HFF-Myc (cell line): ENCODE results near the gene CADM1.

ENCODE experiments used
- DNase-seq: peaks from one replicate; pipeline ENCODE4 v3.0.0-alpha.2; 2011; ENCODE audit warnings: low read depth; ENCODE audit errors: extremely low read depth
- H3K4me3 ChIP-seq: replicated peaks from 2 replicates; pipeline ENCODE4 v1.5.1; 2011; ENCODE audit warnings: low read depth, mild to moderate bottlenecking, control low read depth, low read length
- TF ChIP-seq, protein P1 (sequence below): IDR thresholded peaks from 2 replicates; pipeline ENCODE4 v1.5.1; 2012; ENCODE audit warnings: mild to moderate bottlenecking, low read depth, low read length, control low read depth; ENCODE audit errors: missing control alignments

The CADM1 gene

DNA sequence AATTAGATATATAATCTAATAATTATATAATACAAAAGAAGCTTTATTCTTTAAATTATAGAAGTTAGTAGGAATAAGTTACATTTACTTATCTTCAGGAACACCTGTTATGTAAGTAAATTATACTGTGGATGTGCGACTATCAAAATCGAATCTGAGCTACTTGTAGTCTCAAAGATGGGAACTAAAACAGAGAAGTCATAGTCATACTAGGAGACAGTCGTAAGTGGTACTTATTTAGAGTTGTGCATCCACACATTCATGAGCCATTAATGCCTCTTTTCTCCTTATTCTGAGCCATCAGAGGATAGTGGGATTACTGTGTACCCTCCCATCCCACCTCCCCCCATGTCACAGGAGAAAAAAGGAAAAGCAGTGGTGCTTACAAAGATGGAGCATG, 114.4 kb downstream of the CADM1 start:
- DNase-seq, result no peak
- TF ChIP-seq, protein P1, sequence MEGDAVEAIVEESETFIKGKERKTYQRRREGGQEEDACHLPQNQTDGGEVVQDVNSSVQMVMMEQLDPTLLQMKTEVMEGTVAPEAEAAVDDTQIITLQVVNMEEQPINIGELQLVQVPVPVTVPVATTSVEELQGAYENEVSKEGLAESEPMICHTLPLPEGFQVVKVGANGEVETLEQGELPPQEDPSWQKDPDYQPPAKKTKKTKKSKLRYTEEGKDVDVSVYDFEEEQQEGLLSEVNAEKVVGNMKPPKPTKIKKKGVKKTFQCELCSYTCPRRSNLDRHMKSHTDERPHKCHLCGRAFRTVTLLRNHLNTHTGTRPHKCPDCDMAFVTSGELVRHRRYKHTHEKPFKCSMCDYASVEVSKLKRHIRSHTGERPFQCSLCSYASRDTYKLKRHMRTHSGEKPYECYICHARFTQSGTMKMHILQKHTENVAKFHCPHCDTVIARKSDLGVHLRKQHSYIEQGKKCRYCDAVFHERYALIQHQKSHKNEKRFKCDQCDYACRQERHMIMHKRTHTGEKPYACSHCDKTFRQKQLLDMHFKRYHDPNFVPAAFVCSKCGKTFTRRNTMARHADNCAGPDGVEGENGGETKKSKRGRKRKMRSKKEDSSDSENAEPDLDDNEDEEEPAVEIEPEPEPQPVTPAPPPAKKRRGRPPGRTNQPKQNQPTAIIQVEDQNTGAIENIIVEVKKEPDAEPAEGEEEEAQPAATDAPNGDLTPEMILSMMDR, result no peak

DNA sequence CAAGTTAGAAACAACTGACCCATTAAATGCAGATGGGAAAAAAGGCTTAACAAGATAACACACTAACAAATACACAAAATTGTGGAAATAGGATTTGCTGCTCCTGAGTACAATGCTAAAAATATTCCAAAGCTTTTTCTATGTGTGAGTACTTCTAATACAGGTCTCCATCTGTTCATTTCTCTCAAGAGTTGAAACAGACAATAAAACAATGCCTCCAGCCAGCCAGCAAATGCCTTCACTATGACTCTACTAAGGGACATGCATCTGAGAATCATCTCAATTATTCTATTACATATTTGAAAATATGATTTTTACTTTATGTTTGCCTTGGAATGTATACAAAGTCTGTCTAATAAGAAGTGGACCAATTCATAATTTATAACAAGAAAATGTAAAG, 119.0 kb downstream of the CADM1 start:
- TF ChIP-seq, protein P1, result no peak
- H3K4me3 ChIP-seq, result no peak overlapping the region
- no peak for DNase-seq

More for the DNA sequence above, 114.4 kb downstream of the CADM1 start:
- H3K4me3 ChIP-seq, result no peak overlapping the region

DNA sequence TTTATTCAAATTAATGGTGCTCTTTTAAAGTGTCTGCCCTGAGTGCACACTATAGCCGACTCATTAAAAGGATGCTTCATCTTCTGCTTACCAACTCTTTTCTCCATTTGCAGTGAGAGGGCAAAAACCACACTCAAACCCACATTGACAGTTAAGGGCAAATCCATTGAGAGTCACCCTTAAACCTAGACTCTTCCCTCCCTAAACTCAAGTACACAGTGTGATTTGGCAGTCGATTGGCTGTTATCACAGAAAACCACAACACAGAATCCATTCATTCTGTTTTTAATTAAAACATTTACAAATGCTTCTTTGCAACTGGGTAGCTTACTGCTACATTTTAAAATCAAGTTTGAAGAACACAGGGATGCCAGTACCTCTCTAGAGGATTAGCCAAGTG, 120.0 kb downstream of the CADM1 start:
- no peak overlapping the region for H3K4me3 ChIP-seq
- DNase-seq, result no peak
- TF ChIP-seq, protein P1, result no peak

DNA sequence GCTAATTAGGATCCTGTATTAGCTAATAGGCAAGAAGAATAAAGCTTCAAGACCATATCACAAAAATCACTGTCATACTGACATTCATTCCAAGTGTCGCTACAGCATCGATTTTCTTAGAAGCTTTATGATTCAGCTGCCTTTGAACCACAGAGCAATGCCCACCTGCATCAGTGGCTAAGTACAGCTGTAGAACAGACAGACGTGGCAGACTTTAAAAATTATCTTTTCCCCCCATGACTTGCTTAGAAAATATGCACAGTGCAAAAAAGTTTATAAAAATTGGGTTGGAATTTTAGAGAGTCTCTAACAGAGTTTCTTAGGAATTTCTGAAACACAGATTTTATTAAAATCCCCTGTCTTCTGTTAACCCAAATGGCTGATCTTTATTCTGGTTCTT, 120.8 kb downstream of the CADM1 start:
- TF ChIP-seq, protein P1, result no peak
- H3K4me3 ChIP-seq, result no peak overlapping the region
- no peak for DNase-seq

DNA sequence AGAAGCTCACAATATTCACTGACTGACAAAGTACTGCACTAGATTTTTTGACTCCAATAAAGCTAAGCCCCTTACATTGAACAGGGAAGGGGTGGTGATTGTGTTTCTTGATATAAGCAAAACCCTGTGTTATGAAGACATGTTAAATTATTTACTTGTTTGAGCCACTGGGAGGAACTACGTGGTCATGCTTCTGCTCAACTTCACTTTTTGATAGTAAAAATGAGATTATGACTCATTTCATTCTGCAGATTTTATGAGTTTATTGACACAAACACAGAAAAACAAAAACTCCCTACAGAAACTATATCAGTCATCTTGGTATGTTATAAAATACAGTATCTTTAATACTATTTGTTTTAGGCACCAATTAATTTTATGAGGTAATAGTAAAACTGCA, 124.7 kb downstream of the CADM1 start:
- no peak overlapping the region for H3K4me3 ChIP-seq
- TF ChIP-seq, protein P1, result no peak
- DNase-seq, result no peak

DNA sequence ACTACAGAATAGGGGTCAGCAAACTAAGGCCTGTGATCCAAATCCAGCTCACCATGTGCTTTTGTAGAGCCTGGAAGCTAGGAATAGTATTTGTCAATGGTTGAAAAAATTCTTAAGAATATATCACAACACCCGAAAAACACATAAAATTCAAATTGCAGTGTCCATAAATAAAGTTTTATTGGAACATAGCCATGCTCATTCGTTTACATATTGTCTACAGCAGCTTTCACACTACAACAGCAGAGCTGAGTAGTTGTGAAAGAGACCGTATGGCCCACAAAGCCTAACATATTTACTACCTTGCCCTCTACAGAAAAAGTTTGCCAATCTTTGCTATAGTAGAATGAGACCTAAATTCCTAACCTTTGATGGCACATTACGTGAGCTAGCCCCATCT, 125.7 kb downstream of the CADM1 start:
- DNase-seq, result no peak
- no peak overlapping the region for H3K4me3 ChIP-seq
- TF ChIP-seq, protein P1, result no peak

DNA sequence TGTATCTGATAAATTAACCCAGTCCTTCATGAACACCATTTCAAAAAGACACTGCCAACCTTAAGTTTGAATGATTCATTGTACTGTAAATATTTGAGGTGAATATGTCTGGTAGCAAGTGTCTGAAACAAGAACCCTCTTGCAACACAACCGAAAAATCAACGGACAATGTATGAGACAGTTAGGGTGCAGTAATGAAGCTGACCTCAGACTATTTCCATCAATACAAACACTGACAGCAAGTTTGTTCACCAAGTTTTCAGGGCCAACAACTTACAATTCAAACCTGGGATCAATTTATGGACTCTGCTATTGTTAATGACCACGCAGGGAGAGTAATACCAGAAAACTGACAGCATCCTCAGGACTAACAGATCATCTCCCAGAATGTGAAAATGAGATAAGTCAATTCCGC, 126.3 kb downstream of the CADM1 start:
- no peak overlapping the region for H3K4me3 ChIP-seq
- TF ChIP-seq, protein P1, result no peak
- DNase-seq, result no peak
